Measurements from ENCODE around the gene ERP29. TPM values are rescaled to one million over a fixed set of nuclear protein-coding genes. Genes with fewer than 3 reads are reported as not detected.
"Not testable (repeated sequence)": the region's sequence is repeated elsewhere in the genome, so short reads cannot be mapped to it uniquely, and the experiment has no call there.

ERP29 gene
- 151 TPM for polyA plus RNA-seq (2013, experiment 1 of 2; ENCODE audit: insufficient read length)
- polyA plus RNA-seq (2013, experiment 2 of 2; ENCODE audit: insufficient read length): 151 TPM

DNA sequence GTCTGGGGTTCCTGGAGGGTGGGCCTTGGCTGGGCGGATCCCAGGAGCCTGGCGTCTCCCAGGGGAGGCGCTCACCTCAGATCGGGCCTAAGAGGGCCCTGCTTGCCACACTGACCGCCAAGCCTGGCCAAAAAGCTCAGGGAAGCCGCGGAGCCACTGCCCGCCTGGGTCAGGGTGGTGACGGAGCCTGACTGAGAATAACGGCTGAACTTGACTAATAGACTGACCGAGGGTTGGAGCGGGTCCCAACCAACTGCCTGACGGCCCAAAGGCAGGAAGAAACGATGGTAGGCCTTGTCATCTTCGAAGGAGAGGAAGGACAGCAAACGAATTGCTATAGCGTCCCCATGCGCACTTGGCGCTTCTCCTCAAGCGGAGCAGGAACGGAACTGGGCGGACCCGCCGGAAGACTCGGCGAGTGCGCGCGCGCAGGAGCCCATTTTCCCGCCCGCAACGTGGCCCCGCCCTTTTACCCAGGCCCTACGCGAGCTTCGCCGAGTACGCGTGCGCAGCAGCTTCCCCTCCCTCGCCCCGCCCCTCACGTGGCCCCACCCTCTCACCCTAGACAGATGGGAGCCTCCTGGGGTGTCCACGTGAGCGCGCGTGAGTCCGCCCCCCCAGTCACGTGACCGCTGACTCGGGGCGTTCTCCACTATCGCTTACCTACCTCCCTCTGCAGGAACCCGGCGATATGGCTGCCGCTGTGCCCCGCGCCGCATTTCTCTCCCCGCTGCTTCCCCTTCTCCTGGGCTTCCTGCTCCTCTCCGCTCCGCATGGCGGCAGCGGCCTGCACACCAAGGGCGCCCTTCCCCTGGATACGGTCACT is at the start of gene ERP29, which contains the start of gene TMEM116:
ERP29 (plus strand) TSS at position 652 of the 826 bp plus-strand sequence; CDS start at position 692, 40 bp downstream.
TMEM116 (minus strand) TSS at position 391 of the 826 bp plus-strand sequence. CDS start 7,895 bp downstream, outside the sequence.
- peak; percentile 99 for DNase-seq

DNA sequence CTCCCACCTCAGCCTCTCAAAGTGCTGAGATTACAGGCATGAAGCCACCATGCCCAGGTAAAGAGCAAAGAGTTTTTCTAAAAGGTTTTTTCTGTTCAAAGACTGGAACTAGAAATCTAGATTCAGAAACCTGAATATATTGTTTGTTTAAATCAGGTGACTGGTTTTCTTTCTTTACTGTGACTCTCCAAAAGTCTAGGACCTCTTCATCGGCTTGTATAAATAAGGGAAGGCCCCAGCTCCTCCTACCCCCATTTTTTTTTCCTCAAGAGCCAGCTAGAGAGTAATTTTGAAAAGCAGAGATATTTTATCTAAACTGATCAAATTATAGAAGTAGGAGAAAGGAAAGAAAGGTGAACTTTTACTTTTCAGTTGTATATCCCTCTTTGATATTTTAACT is 48.3 kb upstream of the ERP29 start:
- no peak for DNase-seq

DNA sequence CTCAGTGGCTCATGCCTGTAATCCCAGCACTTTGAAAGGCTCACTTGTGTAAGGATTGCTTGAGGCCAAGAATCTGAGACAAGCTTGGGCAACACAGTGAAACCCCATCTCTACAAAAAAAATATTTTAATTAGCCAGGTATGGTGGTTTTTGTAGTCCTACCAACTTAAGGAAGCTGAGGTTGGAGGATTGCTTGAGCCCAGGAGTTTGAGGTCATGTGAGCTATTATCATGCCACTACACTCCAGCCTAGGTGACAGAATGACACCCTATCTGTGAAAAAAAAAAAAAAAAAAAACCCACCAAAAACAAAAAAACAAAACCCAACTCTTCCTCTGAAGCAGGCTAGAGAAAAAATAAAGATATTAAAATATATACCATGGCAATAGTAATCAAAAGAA is 41.4 kb upstream of the ERP29 start:
- no peak for DNase-seq

DNA sequence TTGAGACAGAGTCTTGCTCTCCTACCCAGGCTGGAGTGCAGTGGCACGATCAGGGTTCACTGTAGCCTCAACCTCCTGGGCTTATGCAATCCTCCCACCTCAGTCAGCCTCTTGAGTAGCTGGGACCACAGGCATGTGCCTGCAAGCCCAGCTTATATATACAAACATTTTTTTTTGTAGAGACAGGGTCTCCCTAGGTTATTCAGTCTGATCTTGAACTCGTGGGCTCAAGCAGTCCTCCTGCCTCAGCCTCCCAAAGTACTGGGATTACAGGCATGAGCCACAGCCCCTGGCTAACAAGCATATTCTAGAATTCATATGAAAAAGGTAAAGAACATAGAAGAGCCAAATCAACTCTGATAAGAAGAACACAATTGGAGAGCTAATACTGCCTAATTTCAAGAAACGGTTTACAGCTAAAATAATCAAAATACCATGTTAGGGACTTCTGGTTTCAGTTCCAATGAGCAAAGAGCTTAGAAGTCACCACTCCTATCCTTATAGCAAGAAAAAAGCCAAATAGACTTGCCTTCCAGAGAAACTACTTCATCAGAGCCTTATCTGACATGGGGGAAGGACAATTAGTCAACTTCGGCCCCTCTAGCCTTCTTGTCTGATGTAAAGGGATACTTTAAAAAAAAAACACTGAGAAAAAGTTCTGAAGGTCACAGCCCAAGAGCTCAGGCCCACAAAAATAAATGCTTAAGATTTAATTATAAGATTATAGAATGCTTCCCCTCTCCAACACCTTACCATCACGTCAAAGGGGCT is 37.9 kb upstream of the ERP29 start:
- peak; percentile 2 for DNase-seq

DNA sequence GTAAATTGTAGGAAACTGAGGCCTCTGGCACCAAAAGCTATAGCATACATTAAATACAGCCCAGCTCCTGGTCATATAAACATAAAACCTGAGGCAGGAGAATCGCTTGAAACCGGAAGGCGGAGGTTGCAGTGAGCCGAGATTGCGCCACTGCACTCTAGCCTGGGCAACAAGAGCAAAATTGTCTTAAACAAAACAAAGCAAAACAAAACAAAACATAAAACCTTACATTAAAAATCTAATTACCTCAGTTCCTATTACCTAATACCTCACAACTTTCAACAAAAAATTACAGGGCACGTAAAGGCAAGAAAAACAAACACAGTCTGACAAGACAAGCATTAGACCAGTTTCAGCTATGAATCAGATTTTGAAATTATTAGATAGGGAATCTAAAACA is 36.9 kb upstream of the ERP29 start:
- DNase-seq: no peak

DNA sequence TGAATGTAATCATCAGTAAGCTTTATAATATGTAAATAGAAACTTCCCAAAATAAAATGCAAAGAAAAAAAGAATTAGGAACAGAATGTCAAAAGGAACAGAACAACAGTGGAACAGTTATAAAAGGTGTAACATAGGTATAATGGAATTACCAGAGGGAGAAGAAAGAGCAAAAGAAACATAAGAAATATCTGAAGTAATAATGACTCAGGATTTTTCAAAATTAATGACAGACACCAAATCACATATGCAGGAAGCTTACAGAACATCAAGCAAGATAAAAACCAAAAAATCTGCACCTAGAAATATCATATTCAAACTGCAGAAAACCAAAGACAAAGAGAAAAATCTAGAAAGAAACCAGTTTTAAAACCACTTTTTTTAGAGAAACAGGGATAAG is 36.4 kb upstream of the ERP29 start:
- no peak for DNase-seq

DNA sequence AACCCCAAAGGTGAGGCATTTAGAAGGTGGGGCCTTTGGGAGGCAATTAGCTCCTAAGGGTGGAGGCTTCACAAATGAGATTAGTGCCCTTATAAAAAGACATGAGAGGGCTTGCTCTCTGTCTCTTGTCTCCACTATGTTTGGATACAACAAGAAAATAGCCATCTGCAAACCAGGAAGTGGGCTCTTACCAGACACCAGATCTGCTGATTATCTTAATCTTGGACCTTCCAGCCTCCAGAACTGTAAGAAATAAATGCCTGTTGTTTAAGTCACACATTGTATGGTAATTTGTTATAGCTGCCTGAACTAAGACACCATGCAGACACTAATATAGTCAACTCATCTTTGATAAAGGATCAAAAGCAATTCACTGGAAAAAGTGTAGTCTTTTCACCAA is 34.7 kb upstream of the ERP29 start:
- DNase-seq: no peak

DNA sequence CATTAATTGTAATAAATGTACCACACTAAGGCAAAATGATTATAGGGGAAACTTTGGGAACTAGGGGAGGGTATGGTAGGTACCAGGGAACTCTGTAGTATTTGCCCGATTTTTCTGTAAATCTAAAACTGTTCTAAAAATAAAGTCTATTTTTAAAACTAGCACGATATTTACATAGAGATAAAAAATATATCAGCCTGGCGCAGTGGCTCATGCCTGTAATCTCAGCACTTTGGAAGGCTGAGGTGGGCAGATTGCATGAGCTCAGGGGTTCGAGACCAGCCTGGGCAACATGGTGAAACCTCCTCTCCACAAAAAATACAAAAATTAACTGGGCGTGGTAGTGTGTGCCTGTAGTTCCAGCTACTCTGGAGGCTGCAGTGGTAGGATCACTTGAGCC is 32.6 kb upstream of the ERP29 start:
- no peak for DNase-seq

DNA sequence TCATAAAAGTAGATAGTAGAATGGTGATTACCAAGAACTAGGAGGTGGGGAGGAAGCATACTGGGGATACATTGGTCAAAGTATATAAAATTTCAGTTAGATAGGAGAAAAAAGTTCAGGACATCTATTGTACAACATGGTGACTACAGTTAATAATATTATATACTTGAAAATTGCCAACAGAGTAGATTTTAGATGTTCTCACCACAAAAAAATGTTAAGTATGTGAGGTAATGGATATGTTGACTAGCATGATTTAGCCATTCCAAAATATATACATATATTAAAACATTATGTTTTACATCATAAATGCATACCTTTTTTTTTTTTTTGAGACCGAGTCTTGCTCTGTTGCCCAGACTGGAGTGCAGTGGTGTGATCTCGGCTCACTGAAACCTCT is 31.2 kb upstream of the ERP29 start:
- peak; percentile 47 for DNase-seq

DNA sequence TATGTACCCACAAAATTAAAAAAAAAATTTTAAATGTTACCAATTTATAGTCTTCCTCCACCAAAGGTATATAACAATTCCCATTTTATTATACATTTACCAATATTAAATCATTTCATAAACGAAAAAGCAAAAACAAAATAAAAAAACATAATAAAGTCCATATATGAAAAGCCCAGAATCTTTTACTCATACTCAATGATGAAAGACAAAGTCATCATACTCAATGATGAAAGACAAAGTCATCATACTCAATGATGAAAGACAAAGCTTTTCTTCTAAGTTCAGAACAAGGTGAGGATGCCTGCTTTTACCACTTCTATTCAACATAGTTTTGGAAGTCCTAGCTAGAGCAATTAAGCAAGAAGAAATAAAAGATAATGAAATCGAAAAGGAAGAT is 28.4 kb upstream of the ERP29 start:
- DNase-seq: no peak

DNA sequence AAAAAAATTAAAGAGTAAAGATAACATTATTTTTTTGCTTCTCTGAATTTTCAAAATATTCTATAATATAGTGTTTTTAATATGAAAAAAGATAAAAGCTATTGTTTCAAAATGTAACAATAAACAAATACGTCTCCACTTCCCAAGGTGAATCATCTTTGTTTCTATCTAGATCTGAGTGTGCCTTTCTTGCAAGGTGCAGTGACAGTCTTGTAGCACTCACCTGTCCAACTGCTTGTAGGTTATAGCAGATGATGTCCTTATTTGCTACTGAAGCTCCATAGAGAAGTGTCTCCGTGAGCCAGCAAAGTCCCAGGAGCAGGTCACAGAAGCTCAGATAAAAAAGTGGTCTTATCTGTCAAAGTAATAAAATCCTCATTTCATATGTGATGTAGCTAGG is 21.7 kb upstream of the ERP29 start:
- DNase-seq: no peak

DNA sequence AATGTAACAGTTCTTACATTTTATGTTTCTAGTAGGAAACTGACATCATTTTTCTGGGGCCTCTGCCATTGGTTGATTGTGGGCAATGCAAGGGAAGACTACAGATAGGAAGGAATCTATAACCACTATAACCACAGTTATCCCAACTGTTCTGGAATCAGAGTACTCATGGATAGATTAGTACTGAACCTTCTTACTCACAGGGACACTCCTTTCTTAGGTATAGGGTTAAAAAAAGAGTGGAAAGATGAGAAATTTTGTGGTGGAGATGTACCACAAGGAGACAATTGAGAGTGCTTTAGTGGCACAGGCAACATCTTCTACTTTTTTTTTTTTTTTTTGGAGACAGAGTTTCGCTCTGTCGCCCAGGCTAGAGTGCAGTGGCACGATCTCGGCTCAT is 21.3 kb upstream of the ERP29 start:
- peak; percentile 51 for DNase-seq

DNA sequence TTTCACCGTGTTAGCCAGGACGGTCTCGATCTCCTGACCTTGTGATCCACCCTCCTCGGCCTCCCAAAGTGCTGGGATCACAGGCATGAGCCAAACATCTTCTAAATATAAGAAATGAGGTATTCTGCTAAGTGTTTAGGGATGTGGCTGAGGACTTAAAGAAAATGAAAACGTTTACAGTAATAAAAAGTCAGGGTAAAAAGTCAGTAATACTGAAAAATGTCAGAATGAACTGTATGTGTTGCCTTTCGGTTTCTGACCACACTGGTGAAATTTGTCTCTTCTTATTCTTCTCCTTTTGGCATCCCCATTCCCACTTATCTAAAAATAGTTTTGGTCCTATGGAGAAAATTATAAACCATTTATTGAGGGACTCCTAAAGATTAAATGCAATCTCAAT is 20.8 kb upstream of the ERP29 start:
- no peak for DNase-seq

DNA sequence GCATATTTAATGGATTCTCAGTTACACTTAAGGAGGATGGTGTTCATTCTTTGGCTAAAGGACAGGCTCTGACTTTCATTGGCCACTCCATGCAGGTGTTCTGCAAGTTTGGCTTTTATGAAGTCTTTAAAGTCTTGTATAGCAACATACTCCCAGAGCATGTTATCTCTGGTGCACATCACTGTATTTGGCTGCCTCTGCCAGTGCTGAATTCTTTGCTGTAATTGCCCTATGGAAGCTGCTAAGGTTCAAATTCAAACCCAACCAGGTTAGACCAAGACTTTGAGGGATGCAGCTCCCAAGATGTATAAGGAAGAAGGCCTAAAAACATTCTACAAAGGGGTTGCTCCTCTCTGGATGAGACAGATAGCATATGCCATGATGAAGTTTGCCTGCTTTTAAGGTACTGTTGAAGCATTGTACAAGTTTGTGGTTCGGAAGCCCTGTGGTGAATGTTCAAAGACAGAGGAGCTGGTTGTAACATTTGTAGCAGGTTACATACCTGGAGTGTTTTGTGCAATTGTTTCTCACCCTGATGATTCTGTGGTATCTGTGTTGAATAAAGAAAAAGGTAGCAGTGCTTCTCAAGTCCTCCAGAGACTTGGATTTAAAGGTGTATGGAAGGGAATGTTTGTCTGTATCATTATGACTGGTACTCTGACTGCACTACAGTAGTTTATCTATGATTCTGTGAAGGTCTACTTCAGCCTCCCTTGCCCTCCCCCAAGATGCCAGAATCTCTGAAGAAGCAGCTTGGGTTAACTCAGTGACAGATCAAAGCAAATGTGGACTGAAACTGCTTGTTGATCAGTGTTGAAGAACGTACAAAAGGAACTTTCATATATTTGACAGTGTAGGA is 19.7 kb upstream of the ERP29 start:
- no peak for DNase-seq

DNA sequence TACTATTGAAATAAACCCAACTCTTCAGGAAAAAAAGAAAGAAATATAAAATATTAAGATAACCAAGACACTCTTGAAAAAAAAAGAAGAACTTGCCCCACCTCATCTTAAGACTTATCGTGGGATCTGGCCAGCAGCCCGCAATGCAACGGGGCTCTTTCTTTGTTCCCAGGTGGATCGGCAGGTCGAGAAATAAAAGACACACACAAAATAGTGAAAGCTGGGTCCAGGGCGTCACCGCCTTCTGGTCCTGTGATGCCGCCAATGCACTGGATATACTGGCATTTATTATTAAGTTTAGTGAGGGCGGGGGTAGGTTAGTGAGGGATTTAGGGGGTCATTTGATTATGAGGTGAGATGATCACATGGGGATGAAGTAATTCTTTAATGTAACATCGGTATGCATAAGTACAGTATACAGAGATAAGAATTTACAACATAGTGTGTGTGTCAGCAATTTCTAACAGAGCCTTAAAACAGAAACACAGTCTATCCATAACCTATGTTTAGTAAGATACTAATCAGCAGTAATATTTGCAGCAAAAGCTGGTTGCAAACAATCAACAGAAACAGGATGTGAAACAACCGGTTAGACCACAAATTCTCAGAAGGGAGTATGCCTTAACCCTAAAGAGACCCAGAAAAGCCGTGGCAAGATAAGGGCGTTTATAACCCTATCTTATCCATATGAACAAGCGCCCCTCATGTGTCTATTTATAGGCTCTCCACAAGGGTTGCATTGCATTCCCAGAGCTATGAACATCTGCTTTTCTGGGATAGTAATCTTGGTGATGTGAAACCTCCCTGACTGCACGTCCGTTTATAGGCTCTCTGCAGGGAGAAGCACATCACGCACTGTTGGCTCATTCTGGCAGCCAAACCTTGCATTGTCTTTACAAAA is 18.8 kb upstream of the ERP29 start:
- not testable (repeated sequence) for DNase-seq

DNA sequence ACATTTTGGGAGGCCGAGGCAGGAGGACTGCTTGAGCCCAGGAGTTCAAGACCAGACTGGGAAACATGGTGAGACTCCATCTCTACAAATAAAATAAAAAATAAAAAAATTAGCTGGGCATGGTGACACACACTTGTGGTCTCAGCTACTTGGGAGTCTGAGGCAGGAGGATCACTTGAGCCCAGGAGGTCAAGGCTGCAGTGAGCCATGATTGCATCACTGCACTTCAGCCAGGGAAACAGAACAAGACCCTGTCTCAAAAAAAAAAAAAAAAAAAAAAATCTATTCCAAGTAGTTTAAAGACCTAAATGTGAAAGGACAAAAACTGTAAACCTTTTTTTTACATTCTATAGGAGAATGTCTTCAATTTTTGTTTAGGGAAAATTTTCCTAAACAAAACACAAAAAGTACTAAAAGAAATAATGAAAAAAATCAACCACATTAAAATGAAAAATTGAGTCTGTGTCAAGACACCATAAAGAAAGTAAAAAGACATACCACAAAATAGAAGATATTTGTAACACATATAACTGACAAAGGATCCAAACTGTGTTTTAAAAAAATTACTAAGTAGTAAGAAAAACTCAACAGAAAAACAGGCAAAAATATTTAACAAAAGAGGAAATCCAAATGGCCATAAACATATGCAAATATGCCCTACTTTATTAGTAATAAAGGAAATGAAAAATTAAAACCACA is 17.3 kb upstream of the ERP29 start:
- no peak for DNase-seq

DNA sequence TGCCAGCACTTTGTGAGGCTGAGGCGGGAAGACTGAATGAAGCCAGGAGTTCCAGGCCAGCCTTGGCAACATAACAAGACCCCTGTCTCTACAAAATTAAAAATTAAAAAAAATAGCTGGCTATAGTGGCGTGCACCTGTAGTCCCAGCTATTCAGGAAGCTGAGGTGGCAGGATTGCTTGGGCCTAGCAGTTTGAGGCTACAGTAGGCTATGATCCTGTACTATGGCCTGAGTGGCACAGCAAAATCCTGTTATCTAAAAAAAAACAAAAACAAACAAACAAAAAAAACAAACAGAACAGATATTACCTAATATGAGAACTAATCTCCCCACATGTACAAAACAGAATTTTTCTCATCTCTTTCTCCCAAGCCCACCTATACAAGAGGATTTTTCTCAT is 15.9 kb upstream of the ERP29 start:
- DNase-seq: no peak

DNA sequence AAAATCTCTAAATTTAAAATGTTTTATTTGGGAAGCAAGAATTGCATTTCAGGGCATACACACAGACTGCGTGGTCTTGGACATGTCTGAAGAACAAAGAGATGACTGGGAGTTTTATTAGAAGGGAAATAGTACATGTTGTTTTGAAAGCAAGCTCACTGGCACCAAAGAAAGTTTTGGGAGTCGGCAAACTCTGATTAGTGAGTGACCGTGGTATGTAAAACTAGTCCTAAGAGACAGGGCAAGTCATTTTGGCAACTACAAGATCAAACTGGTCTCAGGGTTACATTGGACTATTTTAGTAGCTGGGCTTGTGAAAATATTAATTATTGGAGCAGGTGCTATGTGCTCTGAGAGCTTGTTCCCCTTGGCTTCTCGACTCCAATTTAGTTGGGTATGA is 15.2 kb upstream of the ERP29 start:
- no peak for DNase-seq

DNA sequence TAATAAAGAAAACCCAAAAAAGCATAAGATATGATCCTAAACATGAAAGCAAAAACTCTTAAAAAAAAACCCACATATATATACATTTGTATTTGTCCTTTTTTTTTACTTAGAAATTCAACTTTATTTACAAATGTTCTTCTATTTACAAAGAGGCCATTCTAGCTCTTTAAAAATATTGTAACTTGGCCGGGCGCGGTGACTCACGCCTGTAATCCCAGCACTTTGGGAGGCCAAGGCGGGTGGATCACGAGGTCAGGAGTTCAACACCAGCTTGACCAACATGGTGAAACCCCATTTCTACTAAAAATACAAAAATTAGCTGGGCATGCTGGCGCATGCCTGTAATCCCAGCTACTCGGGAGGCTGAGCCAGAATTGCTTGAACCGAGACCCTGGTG is 14.1 kb upstream of the ERP29 start:
- not testable (repeated sequence) for DNase-seq

DNA sequence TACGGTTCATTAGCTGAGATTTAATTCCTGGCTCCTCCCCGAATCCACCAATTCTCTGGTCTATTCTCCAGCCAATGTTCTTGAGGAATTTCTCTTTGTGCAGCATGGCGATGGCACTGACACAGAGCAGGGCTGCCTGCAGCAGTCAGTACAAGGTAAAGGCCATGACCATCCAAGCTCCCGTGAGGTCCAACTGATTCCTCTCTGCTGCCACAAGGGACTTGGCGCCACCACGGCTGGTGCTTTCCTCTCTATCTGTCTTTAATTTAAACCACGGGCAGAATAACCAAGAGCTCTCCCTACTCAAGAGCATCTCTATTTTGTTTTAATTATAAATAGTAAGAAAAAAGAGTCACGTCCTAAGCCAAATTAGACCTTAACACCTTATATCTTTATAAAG is 12.4 kb upstream of the ERP29 start:
- no peak for DNase-seq

DNA sequence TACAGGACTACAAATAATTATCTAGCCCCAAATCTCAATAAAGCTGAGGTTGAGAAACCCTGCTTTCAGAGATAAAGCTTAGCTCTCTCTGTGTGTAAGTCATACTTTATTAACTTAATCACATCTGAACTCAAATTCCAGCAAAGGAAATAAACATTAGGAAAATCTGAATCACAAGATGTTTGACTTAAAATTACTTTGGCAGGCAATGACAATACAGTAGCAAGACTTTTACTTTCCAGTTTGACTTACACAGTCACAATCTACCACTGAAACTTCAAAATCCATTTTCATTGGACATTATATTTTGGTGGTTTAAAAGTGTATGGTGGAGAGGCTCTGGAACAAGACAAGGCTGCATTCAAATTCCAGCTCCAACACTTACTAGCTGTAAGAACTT is 11.7 kb upstream of the ERP29 start:
- DNase-seq: no peak
